ENCODE measurements around the gene SH2D4B. TPM values are rescaled to one million over a fixed set of nuclear protein-coding genes. Genes with fewer than 3 reads are reported as not detected.

SH2D4B gene
- total RNA-seq, 1 experiment from 2014 or later = 0.10 TPM

GRCh38 chr10:80670774-80671173 lies 133.1 kb downstream of the SH2D4B start:
- no TSS peak for BruUV-seq (replicated peaks)
- TF ChIP-seq POLR2AphosphoS5 (IDR thresholded peaks at IDR 0.05; ENCODE audit: low read depth, low read length) = no peak
- TF ChIP-seq CTCF (IDR thresholded peaks at IDR 0.05) = no peak
- no peak for TF ChIP-seq REST (IDR thresholded peaks at IDR 0.05; ENCODE audit: insufficient read depth in 1 of 2, low read depth in 2 of 2, low read length in 1 of 2)
- no peak for TF ChIP-seq TCF7L2 (IDR thresholded peaks at IDR 0.05; ENCODE audit: low read depth, low read length)
- TF ChIP-seq SIN3A (IDR thresholded peaks at IDR 0.05; ENCODE audit: borderline replicate concordance, insufficient read depth, low read depth, low read length) = no peak
- CTCF ChIA-PET = no interaction called here
- in situ Hi-C loops (cut with HindIII; ENCODE audit: low pct_unique_long_range_greater_than_20kb, low sequenced_read_pairs) = no loop called here
- Histone ChIP-seq H3K4me1 (ENCODE audit: control insufficient read depth, insufficient read depth, low read length) (no peaks in the 10 kb centered on the region), H3K9me3 (ENCODE audit: control insufficient read depth, insufficient read depth, low read depth, low read length) (no peaks in the 10 kb centered on the region), H3K36me3 (ENCODE audit: control insufficient read depth, insufficient read depth, low read length) (no peaks in the 10 kb centered on the region), H3K27me3 (ENCODE audit: control insufficient read depth, insufficient read depth, low read length) (peaks cover 3% of the 10 kb centered on the region; the same call in 1 of the 2 replicates), H3K27ac (ENCODE audit: low read length) (no peak overlapping the region), H3K4me3 (ENCODE audit: low read depth in 2 of 2, low read length in 2 of 2) (no peak overlapping the region)
- no peak for ATAC-seq
- POLR2A ChIA-PET = no interaction called here
- intact Hi-C loops (cut with micrococcal nuclease; ENCODE audit: unreplicated experiment) = no loop called here
- DNase-seq (ENCODE audit: low read depth, low spot score) = no peak

- H3K9me3 ChIP-seq (ENCODE audit: control insufficient read depth, insufficient read depth, low read depth, low read length) = no peaks in the 10 kb centered on the region
- TF ChIP-seq CTCF (IDR thresholded peaks at IDR 0.05) (no peak), SIN3A (IDR thresholded peaks at IDR 0.05; ENCODE audit: borderline replicate concordance, insufficient read depth, low read depth, low read length) (no peak), REST (IDR thresholded peaks at IDR 0.05; ENCODE audit: insufficient read depth in 1 of 2, low read depth in 2 of 2, low read length in 1 of 2) (no peak), TCF7L2 (IDR thresholded peaks at IDR 0.05; ENCODE audit: low read depth, low read length) (no peak), POLR2AphosphoS5 (IDR thresholded peaks at IDR 0.05; ENCODE audit: low read depth, low read length) (no peak)
- no peak overlapping the region for H3K4me3 ChIP-seq (ENCODE audit: low read depth in 2 of 2, low read length in 2 of 2)
- CTCF ChIA-PET = interaction anchor here (0.6 kb wide), 1 partner anchor 13 kb away, joined by 3 read pairs; no protein-coding TSS in a partner anchor
- DNase-seq (ENCODE audit: low read depth, low spot score) (no peak), ATAC-seq (no peak)
- no TSS peak for BruUV-seq (replicated peaks)
- no peak overlapping the region for H3K27ac ChIP-seq (ENCODE audit: low read length)
- peaks cover 3% of the 10 kb centered on the region; the same call in 1 of the 2 replicates for H3K27me3 ChIP-seq (ENCODE audit: control insufficient read depth, insufficient read depth, low read length)
- POLR2A ChIA-PET = no interaction called here
- no peaks in the 10 kb centered on the region for H3K4me1 ChIP-seq (ENCODE audit: control insufficient read depth, insufficient read depth, low read length)
- in situ Hi-C loops (cut with HindIII; ENCODE audit: low pct_unique_long_range_greater_than_20kb, low sequenced_read_pairs) (no loop called here), intact Hi-C loops (cut with micrococcal nuclease; ENCODE audit: unreplicated experiment) (no loop called here)
- no peaks in the 10 kb centered on the region for H3K36me3 ChIP-seq (ENCODE audit: control insufficient read depth, insufficient read depth, low read length)
Measured at GRCh38 chr10:80671847-80672246, 134.1 kb downstream of the SH2D4B start.
